Fibroblast of mammary gland (primary cell): ENCODE measurements around the gene DYNLRB1.
"Not testable (repeated sequence)": the region's sequence is repeated elsewhere in the genome, so short reads cannot be mapped to it uniquely, and the experiment has no call there.

ENCODE experiments used
- DNase-seq: peaks from one replicate; pipeline ENCODE4 v3.0.0-alpha.2; 2010; ENCODE audit warnings: low read depth
- H3K4me3 ChIP-seq: 2 replicates; pipeline ENCODE4 v1.5.1; 2011; ENCODE audit warnings: low read depth, mild to moderate bottlenecking, low read length, moderate library complexity; ENCODE audit not compliant: control insufficient read depth
- CTCF ChIP-seq: conservative IDR thresholded peaks from 2 replicates; pipeline ENCODE4 v1.5.1; 2011; ENCODE audit warnings: low read depth, low read length, inconsistent platforms; ENCODE audit not compliant: control insufficient read depth, insufficient read depth

Gene DYNLRB1

GRCh38 chr20:34512955-34513419 is 3.2 kb upstream of the DYNLRB1 start:
- no peak for DNase-seq
- TF ChIP-seq CTCF: no peak

GRCh38 chr20:34514034-34514433 is 2.2 kb upstream of the DYNLRB1 start:
- not testable (repeated sequence) for H3K4me3 ChIP-seq, DNase-seq

More at GRCh38 chr20:34512955-34513419, 3.2 kb upstream of the DYNLRB1 start:
- no peak overlapping the region for H3K4me3 ChIP-seq

DNA sequence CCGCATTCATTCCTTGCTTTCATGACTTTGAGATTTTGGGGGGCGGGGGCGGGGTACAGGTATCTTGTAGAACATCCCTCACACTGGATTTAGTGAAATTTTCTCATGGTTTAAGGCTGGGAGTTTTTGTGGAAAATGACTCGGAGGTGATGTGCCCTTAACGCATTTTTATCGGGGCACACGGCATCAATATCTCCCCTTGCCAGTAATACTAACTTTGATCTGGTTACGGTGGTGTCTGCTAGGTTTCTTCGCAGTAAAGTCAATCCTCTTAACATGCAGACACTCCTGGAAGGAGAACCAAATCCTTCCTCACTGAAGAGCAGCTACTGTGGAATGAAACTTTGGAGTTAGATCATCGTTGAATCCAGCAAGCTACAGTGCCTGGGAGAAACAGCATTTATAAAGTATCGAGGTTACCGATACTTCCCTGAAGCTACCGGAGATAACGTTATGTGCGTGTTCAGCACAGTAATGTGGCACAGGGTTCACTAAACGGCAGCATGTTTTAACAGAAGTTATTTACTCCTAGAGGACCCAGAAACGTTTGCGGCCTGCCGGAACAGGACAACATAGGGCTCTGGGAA is 1.2 kb upstream of the DYNLRB1 start:
- H3K4me3 ChIP-seq: peak overlapping the region; percentile 91
- TF ChIP-seq CTCF: no peak
- DNase-seq: peak; percentile 41

DNA sequence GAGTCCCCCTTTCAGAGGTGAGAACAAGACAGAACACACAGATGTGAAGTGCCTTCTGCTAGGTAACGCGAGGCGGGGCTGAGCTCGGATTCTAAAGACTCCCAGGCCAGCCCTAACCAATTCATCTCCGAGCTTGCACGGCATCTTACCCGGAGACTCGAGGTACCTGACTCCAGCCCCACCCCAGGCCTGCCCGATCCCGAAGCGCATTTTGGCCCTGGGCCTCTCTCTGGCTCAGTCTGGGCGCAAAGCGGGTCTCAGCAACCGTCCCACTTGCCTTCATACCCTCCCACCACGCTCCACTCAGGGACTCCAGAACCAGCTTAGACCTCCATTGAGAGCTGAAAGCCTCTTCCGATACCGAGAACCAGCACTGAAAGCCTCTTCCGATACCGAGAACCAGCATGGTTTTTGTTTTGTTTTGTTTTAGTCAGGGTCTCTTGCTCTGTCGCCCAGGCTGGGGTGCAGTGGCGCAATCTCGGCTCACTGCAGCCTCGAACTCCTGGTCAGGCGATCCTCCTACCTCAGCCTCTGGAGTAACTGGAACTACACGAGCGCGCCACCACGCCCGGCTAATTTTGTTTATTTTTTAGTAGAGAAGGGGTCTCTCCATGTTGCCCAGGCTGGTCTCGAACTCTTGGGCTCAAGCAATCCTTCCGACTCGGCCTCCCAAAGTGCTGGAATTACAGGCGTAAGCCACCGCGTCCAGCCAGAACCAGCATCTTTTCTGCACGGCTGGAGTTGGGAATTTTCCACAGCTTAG is 557 bp upstream of the DYNLRB1 start:
- TF ChIP-seq CTCF: no peak
- peak; percentile 43 for DNase-seq
- H3K4me3 ChIP-seq: peak overlapping the region; percentile 91

DNA sequence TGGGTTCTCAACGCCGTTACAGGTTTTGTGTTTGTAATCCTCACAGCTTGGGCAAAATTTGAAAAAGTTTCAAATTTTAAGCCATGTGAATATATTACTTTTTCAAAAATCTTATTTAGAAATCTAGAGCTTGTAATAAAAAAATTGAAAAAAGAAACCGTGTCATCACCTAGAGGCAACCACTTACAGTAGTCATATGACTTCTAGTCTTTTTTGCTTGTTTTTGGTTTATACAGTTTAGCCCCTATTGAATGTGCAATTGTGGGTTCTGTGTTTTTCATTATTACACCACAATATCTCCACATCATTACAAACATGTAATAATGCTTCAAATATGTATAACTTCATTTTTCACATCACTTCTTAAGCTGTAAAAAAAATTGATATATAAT is 888 bp downstream of the DYNLRB1 start:
- TF ChIP-seq CTCF: no peak
- H3K4me3 ChIP-seq: peak overlapping the region; percentile 91
- DNase-seq: no peak

DNA sequence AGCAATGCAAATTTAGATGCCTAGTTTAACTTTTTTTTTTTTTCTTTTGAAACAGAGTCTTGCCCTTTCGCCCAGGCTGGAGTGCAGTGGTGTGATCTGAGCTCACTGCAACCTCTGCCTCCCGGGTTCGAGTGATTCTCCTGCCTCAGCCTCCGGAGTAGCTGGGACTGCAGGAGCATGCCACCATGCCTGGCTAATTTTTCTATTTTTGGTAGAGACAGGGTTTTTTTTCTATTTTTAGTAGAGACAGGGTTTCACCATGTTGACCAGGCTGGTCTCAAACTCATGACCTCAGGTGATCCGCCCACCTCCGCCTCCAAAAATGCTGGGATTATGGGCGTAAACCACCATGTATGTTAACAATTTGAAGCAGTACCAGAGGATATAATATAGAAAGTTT is 2.6 kb downstream of the DYNLRB1 start:
- not testable (repeated sequence) for H3K4me3 ChIP-seq

GRCh38 chr20:34519841-34520240 is 3.6 kb downstream of the DYNLRB1 start:
- H3K4me3 ChIP-seq, DNase-seq: not testable (repeated sequence)

More for the DNA sequence above, 2.6 kb downstream of the DYNLRB1 start:
- DNase-seq: not testable (repeated sequence)

- TF ChIP-seq CTCF: peak; percentile 65
- H3K4me3 ChIP-seq: no peak overlapping the region
- DNase-seq: peak; percentile 59
Observed at GRCh38 chr20:34522969-34523871, 7.0 kb downstream of the DYNLRB1 start.
